HG03575 (cell line): ENCODE data around the gene PACRG.

ENCODE experiments used
- ATAC-seq: cut with Tn5 transposase; IDR thresholded peaks from one replicate; pipeline ENCODE4 v1.9.1; 2021; ENCODE audit not compliant: unreplicated experiment, insufficient number of reproducible peaks, low FRiP score; ENCODE audit errors: extremely low read depth

PACRG gene

GRCh38 chr6:163260911-163261310 is 533.1 kb downstream of the PACRG start:
- ATAC-seq: no peak

- no peak for ATAC-seq
These were observed 533.6 kb downstream of the PACRG start for GRCh38 chr6:163261361-163261760.

- no peak for ATAC-seq
These were observed 534.3 kb downstream of the PACRG start for GRCh38 chr6:163262080-163262479.

DNA sequence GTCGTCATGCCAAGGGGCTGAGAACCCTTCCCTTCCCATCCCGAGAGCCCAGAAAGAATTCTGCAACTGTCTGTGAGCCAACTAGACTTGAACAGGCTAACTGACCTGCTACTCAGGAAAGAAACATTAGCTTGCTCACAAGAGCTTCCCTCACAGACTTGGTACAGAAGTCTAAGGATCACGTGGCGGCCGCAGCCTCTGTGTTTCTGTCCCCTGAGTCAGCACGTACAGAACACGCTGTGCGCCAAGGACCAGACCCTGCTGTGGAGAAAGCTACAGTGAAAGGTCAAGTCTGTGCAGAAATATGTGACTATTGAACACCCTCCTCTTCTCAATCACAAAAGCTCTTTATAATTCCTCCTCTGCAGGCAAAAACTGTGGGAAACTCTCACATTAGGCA is 535.4 kb downstream of the PACRG start:
- no peak for ATAC-seq

DNA sequence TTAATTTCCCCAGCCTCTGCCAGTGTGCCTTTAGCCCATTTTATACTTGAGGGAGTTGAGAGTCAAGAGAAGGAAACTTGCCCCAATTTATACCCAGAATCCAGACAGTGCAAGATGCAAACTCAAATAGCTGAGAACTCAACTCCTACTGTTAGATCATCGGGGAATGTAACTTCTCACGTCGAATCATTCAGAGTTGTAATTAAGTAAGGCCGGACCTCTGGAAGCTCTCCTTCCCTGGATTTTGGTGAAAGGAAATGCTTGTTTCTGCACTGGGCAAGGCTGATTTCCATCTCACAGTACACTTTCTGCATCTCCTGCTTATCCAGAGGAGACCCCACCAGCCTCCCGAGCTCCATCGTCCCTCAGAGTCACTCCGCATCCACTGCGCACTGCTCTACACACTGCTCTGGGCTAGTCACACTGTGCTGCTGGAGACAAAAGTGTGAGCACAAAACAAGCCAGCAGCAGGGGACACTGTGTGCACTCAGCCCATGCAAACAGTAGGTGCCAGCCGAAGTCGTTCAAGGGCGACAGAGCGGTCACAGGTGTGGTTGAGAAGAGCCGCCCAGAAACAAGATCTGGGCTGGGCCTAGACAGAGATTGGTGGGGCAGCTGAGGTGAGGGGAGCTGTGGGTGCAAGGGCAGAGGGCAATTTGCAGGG is 536.4 kb downstream of the PACRG start:
- no peak for ATAC-seq

DNA sequence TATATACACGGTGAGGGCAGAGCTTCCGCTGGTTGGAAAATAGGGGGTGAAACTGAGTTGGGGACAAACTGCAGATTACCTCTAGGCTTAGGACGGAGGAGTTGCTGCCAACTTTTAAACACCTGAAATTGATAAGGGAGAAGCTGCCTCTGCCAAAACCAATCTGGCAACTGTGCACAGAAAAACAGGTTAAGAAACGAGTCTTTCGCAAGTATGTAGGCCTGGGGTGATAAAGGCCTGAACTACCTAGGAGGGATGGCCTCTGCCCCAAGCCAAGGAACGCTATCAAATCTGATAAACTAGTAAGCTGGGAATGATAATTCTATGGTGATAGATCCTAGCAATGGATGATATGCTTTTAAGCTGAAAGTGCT is 536.9 kb downstream of the PACRG start:
- no peak for ATAC-seq

- ATAC-seq: no peak
These were observed 553.9 kb downstream of the PACRG start for GRCh38 chr6:163281634-163282033.

GRCh38 chr6:163282672-163283071 is 554.9 kb downstream of the PACRG start:
- ATAC-seq: no peak

DNA sequence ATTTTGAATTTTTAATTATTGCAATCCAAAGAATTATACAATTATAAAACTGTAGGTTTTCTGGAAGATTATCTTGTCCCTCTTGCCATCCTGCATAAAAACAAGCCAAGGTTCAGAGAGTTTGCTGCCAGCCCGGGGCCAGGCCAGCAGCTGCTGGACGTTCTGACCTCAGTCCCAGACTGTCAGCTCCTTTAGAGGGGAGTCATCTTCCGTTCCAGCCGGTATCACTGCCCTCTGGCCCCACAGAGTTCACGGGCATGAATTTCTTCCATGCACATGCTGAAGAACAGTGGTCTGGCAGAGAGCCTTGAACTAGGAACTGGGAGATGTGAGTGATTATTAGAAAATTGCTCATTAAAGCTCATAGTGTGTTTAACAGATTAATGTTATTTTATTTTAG is 556.4 kb downstream of the PACRG start:
- no peak for ATAC-seq

GRCh38 chr6:163285691-163286090 is 557.9 kb downstream of the PACRG start:
- no peak for ATAC-seq

DNA sequence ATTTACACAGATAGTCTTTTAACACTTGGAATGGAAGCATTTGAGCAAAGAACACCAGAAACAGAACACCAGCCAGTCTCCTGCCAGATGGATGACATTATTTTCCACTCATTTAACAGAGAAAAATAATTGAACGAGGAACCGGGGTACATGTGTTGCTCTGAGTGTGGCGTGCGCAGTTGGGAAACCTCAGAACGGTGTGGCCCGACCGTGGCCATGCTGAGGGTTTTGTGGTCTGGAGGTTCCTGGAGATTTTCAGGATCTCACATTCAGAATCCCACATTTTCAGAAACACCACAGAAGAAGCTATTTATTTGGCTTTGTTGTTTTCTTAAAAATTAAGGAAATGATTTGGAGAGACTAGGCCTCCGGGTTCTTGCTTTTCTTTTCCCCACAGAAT is 559.9 kb downstream of the PACRG start:
- no peak for ATAC-seq

- no peak for ATAC-seq
These were observed 560.3 kb downstream of the PACRG start for GRCh38 chr6:163288066-163288465.

GRCh38 chr6:163288915-163289314 is 561.1 kb downstream of the PACRG start:
- no peak for ATAC-seq

- ATAC-seq: no peak
These were observed 561.7 kb downstream of the PACRG start for GRCh38 chr6:163289447-163289846.

GRCh38 chr6:163290545-163291274 is 562.9 kb downstream of the PACRG start:
- ATAC-seq: no peak

GRCh38 chr6:163291622-163292021 is 563.8 kb downstream of the PACRG start:
- no peak for ATAC-seq

GRCh38 chr6:163293286-163293685 is 565.5 kb downstream of the PACRG start:
- no peak for ATAC-seq

DNA sequence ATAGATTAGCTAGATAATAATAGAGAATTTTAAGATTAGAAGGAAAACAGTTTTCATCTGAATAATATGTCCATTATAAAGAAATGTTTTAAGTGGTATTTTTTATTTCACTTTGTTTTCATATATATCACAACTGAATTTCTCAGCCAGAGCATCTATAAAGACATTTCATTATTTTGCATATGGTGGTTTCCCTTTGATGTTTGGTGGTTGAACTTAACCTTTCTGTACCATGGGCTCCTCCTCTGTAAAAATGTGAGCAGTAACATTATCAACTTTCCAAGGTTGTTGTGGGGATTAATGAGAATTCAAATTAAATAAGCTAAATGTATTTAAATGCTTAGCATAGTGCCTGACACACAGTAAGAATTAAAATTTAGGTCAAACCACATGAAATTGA is 567.0 kb downstream of the PACRG start:
- ATAC-seq: no peak

GRCh38 chr6:163296835-163297519 is 569.2 kb downstream of the PACRG start:
- ATAC-seq: no peak

DNA sequence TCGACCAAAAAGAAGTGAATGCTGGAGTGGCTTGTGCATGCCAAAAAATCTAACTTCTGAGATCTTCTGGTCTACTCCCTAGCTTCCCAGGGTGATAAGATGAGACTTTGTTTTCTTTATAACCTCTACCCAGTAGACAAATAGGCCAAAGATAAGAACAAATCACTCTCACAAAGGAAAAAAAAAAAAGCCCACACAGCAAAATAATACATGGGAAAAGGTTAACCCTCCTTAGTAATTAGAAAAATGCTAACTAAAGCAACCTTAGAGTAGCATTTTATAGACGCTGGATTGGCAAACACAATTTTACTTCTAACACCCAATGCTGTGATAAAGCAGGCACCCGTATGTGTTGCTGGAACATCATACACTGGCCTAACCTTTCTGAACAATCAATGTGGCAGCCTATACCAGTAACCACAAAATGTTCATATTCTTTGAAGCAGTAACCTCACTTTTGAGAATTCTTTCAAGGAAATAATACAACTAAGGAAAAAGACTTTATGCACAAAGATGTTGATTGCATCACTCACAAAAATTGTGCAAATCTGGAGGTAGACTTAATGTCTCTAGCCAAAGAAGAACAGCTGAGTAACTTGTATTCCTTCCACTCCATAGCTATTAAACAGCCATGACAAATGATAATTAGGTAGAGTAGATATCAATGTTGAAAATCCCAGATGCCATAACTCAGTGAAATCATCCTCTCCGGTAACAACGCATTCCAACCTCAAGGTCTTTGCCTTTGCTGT is 570.5 kb downstream of the PACRG start:
- ATAC-seq: no peak
